Islet of Langerhans (tissue), 1 donor: ENCODE measurements around the gene SLC1A4.
"Not testable (repeated sequence)": the region's sequence is repeated elsewhere in the genome, so short reads cannot be mapped to it uniquely, and the experiment has no call there.

Experiments
- FAIRE-seq: peaks from one replicate; lab custom pipeline; 2011; peaks lifted over from hg19 to GRCh38; lab: Jason Lieb, UNC

SLC1A4 gene

GRCh38 chr2:65026704-65027464 lies 37.7 kb downstream of the SLC1A4 start:
- FAIRE-seq, result no peak

DNA sequence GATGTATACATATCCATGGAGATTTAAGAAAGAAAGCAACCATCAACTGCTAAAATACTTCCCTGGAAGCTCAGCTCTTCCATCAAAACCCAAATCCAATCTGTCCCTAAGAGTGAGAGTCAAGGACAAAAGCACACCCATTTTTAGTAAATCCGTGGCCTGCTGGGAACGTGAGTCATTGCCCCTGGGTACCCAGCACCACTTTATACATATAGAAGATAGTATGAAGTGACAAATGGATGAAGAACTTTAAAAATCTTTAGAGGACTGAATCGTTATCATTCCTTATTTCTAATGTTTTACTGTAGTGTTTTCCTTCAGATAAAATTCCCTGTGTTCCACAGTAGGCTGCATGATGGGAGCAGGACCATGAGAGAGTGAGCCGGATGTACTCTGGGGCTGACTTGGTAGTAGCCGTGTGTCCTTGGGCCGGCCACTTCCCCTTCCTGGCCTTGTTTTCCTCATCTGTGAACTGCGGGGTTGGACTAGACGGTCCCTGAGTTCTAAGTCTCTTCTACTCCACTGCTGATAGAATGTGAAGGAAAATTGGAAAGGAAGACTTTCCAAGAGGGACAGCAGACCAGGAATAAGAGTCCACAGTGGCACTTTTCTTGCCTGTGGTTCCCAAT lies 38.5 kb downstream of the SLC1A4 start:
- FAIRE-seq, result no peak

- no peak for FAIRE-seq
Observed at GRCh38 chr2:65030476-65031332, 41.5 kb downstream of the SLC1A4 start.

DNA sequence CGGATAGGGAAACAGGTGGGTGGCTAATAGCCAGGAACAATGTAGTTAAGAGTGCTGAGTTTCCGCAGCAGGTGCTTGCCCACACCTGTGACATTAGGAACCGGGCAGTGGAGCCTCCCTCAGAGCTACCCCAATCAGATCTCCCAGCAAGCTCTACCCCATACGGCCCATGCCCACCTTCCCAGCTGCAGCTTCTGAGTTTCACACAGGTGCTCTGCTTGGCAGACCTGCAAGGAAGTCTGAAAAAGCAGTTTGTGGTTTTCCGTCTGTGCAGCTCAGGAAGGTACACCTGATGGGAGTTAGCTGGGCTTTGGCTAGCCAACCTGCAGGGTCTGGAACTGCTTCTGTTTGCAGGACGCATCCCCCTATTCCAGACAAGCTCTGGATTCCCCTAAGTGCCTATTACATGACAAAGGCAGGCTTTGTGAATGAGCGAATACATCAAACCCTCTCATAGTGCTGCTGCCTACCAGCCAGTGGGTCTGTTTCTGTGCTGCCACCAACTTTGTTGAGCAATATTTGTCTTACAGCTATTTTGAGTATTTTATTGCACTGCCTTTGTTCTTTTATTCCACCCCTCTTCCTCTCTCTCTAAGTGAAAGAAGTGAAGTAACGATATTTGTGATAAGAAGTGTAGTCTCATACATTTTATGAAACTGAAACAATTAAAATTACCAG lies 42.3 kb downstream of the SLC1A4 start:
- FAIRE-seq, result no peak

DNA sequence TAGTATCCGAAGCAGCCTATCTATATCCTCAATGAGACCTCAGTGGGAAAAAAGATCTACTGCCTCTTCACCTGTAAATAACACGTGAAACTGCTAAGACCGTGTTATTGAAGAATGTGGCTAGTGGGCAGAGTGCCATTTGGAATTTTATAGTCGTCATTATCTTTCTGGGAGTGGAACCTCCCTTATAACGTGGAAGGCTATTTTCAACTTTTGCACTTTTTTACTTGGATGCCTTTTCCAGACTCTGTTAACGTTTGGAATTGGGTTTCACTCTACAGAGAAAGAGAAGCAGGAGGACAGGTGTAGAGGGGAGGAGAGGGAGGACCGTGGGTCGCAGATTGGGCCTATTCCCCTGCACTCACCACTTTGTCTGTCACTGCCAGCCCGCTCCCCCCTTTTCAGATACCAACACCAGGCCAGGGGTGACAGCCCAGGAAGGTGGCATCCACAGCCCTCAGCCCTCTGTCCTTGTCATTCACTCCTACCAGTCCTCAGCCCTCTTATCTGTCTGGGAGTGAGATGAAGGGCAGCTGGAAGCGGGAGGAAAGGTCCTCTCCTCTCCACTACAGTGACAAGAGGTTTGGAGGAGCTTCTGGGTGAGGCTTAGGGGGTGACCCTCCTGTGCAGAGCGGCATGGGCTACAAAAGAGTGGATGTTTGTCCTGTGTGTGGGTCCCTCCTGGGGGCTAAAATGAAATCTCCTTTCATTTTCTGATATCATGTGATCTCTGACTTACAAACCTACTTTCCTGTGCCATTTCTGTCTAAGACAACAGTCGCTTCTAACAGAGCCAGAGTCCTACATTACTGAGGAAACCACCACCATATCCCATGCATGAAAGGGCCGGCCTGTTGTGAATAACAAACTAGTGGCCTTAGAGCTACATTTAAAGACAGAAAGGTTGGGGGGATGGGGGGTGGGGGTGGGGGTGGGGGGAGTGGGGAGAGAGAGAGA lies 43.1 kb downstream of the SLC1A4 start:
- FAIRE-seq, result no peak

DNA sequence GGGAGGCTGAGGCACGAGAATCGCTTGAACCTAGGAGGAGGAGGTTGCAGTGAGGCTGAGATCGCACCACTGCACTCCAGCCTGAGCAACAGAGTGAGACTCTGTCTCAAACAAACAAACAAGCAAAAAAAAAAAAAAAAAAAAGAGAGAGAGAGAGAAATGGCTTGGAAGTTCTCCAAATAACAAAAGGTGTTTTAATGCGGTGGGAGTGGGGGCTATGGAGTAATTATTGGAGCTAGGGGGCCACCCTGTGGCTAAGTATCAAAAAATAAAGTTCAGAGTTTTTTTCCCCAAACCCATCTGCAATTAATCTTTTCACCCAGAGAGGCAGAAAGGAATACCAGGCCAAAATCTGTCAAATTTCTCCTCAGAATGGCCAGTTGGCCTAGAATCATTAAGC lies 44.0 kb downstream of the SLC1A4 start:
- no peak for FAIRE-seq

GRCh38 chr2:65033667-65034066 lies 44.5 kb downstream of the SLC1A4 start:
- FAIRE-seq, result not testable (repeated sequence)

DNA sequence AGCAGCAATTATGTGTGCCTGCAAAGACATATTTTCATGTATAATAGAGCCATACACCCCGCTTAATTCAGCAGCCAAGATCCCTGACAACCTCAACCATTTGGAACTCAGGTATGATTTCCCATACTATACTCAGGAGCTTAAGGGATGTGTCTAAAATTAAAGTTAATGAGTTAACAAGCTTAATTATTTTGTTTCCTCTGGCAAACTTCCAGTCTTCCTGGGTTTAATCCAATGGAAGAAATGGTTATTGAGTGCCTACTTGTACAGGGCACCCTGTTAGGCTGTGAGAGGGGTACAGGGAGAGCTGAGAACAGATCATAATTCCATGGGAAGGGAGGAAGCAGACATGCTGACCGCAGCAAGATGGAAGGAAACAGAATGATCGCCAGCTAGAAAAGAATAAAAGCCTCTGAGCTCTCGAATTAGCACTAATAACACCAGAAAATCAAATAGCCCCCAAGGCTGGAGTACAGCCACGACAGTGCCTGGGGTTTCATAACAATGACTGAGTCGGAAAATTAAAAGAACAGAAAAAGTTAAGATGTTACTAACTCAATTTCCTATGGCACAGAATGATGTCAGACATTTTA lies 46.2 kb downstream of the SLC1A4 start:
- FAIRE-seq, result no peak

GRCh38 chr2:65037178-65037577 lies 48.0 kb downstream of the SLC1A4 start:
- no peak for FAIRE-seq

- FAIRE-seq, result no peak
Observed at GRCh38 chr2:65039640-65040039, 50.4 kb downstream of the SLC1A4 start.

DNA sequence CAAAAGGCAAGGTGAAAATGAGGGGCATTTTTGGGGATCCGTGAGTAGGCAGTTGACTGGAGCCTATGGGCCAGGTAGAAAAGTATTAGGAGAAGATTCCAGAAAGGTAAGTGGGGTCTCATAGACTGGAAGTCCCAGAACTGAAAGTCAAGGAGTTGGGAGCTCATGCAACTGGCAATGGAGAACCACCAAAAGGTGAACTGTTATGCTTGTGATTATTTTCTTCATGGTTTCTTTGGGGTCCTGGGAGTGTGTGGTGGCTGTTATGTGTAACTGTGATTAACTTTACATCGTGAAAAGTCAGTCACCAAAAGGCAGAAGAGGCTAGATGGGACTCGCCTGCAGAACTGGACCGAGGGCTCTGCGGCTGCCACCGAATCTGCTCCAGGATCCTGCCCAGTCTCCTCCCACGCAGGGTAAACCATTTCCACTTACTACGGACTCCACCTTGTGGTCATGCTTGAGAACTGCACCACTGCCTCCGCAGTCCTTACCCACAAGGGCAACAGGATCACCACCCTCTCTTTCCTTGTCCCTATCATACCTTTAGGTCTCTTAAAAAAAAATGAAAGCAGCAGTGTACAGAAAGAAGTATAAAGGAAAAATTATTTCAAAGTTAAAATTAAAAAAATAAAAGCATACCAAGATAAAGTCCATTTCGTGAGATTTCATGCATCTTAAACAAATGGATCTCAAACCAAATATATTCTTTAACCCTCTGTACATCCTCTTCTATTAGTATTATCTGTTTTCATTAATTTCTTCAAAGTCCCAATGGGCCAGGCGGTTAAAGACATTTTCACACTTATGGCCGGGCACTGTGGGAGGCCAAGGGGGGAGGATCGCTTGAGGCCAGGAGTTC lies 51.4 kb downstream of the SLC1A4 start:
- no peak for FAIRE-seq

DNA sequence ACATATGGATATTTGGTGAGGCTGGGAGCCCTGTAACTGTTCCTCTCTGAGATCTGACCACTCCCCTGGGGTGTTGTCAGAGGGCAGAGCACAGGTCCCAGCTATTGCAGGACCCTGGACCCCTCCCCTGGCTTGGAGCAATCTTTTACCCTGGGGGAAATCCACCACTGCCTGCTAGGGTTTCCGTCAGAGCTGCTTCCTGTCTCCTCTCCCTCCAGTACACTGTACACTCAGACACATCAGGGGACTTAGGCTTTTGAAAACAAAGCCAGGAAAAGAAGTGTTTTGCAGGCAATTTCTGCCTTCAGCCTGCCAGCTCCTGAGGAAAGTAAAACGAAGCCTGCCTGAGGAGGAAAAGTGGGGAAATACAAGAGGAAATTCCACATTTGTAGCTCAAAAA lies 53.8 kb downstream of the SLC1A4 start:
- FAIRE-seq, result no peak

GRCh38 chr2:65044097-65044735 lies 55.0 kb downstream of the SLC1A4 start:
- no peak for FAIRE-seq

GRCh38 chr2:65045651-65046050 lies 56.5 kb downstream of the SLC1A4 start:
- FAIRE-seq, result no peak

DNA sequence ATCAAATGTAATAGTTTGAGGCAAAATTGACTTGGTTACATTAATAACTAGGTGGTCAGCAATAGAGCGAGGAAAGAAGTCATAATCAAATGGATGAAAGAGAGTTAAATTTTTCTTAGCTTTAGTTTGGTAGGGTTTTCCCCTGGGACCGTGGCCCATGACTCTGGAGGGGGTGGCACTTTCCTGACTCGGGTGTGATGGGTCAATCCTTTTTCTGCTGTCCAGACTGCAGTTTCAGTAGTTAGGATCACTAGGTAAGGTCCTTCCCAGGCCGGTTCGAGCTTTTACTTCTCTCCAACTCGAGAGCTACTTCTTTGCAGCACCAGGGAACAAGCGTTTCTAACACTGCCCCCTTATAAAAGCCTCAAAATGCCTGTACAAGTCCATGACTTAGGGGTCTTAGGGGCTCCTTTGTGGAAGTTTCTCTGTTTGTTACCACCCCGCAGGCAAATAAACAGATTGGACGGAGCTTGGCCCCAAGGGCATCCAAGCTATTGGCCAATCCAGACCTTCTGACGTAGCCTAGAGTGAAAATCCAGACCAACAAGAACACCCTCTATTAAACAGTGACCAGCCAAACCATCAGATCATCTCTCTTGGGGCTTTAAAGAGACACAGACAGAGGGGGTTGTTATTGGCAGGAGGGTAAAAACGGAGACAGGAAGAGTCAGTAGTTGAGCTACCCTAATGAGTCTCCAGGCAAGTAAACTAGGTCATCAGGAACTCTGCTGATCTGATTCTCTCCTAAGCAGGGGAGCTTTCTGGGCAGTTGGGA lies 57.6 kb downstream of the SLC1A4 start:
- no peak for FAIRE-seq

DNA sequence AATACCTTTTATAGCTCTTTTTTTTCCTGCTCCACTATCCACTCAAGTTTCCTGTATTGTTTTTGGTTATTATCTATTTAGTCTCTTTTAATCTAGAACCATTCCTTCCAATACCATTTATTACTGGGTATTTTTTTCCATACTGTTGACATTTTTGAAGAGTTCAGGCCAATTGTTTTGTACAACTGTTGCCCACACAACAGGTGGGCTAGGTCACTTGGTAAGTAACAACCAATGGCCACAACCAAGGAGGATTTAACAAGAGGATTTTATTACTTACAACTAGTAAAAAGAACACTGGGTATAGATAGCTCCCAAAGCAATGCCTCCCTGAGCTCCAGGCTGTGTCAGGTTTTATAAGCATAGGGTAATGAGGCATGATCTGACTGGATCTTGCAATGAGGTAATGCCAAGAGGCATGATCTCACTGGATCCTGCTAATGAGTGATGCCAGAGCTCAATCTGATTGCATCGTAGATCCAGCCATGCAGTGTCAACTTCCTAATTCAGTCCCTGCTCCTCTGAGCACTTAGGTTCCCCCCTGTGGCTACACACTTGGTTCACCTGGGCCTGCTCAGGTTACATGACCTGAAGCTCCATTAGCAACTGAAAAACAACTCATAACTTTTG lies 59.9 kb downstream of the SLC1A4 start:
- FAIRE-seq, result no peak

GRCh38 chr2:65050931-65051330 lies 61.7 kb downstream of the SLC1A4 start:
- FAIRE-seq, result no peak

DNA sequence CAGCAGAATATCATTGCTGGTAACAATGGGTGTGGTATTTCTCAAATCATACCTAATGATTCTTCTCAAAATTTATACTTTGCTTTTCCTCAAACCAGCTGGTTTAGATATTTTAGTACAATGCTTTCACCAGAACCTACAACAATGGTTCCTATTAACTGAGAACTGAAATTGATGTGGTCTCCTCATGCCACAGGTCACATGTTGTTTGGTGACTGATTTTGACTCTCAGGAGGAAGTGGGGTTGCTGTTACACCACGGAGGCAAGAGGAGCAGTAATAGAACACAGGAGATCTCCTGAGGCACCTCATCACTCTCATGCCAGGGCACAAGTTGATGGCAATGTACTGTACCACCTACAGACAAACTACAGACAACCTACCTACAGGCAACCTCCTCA lies 64.0 kb downstream of the SLC1A4 start:
- FAIRE-seq, result no peak
